ENCODE results near the gene KCNMA1. TPM values are rescaled to one million over a fixed set of nuclear protein-coding genes. Genes with fewer than 3 reads are reported as not detected.
A peak's percentile ranks its signal among the peaks of the same experiment; 100 is the strongest.

Gene KCNMA1
- total RNA-seq, 1 experiment from 2014 or later = 0.45 TPM

GRCh38 chr10:77563638-77564270 lies 73.9 kb downstream of the KCNMA1 start:
- Mint-ChIP-seq H3K36me3 (ENCODE audit: insufficient read depth, unreplicated experiment) (no peaks in the 10 kb centered on the region), H3K27me3 (ENCODE audit: unreplicated experiment) (peaks cover 54% of the 10 kb centered on the region), H3K9me3 (ENCODE audit: low read depth, unreplicated experiment) (no peaks in the 10 kb centered on the region), H3K4me1 (ENCODE audit: low read depth, unreplicated experiment) (peaks cover 20% of the 10 kb centered on the region), H3K4me3 (ENCODE audit: low read depth, unreplicated experiment) (no peak overlapping the region), H3K27ac (ENCODE audit: unreplicated experiment) (no peak overlapping the region)
- DNase-seq = peak; percentile 60
- intact Hi-C loops (cut with micrococcal nuclease; ENCODE audit: unreplicated experiment) = no loop called here
- no TSS peak for BruUV-seq (replicated peaks)
- TF ChIP-seq, protein P1, sequence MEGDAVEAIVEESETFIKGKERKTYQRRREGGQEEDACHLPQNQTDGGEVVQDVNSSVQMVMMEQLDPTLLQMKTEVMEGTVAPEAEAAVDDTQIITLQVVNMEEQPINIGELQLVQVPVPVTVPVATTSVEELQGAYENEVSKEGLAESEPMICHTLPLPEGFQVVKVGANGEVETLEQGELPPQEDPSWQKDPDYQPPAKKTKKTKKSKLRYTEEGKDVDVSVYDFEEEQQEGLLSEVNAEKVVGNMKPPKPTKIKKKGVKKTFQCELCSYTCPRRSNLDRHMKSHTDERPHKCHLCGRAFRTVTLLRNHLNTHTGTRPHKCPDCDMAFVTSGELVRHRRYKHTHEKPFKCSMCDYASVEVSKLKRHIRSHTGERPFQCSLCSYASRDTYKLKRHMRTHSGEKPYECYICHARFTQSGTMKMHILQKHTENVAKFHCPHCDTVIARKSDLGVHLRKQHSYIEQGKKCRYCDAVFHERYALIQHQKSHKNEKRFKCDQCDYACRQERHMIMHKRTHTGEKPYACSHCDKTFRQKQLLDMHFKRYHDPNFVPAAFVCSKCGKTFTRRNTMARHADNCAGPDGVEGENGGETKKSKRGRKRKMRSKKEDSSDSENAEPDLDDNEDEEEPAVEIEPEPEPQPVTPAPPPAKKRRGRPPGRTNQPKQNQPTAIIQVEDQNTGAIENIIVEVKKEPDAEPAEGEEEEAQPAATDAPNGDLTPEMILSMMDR (IDR thresholded peaks at IDR 0.05; ENCODE audit: unreplicated experiment) = no peak
- CTCF ChIA-PET = no interaction called here

GRCh38 chr10:77562742-77563141 lies 74.9 kb downstream of the KCNMA1 start:
- TF ChIP-seq, protein P1 (IDR thresholded peaks at IDR 0.05; ENCODE audit: unreplicated experiment) = no peak
- peaks cover 20% of the 10 kb centered on the region for H3K4me1 Mint-ChIP-seq (ENCODE audit: low read depth, unreplicated experiment)

DNA sequence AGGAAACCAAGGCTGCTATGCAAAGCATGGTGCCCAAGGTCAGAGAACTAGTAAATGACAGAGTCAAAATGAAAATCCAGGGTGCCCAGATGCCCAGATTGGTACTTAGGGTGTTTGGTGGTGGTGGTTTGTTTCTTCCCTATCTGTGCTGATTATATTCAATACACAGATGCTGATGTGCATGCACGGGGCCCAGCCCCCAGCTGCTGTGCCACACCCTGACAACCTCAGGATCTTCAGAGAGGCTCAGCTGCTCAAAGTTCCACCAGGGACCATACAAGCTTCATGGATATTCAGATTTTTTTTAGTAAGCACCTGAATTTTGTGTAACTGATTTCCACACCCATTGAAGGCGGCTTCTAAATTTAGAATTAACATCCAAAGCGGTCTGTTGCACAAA lies 75.6 kb downstream of the KCNMA1 start:
- CTCF ChIA-PET = interaction anchor here (0.5 kb wide), 1 partner anchor 376 kb away, joined by 4 read pairs; no protein-coding TSS in a partner anchor
- no peaks in the 10 kb centered on the region for H3K9me3 Mint-ChIP-seq (ENCODE audit: low read depth, unreplicated experiment)
- DNase-seq = no peak
- TF ChIP-seq, protein P1 (IDR thresholded peaks at IDR 0.05; ENCODE audit: unreplicated experiment) = no peak
- peaks cover 20% of the 10 kb centered on the region for H3K4me1 Mint-ChIP-seq (ENCODE audit: low read depth, unreplicated experiment)
- no peak overlapping the region for H3K4me3 Mint-ChIP-seq (ENCODE audit: low read depth, unreplicated experiment)
- H3K36me3 Mint-ChIP-seq (ENCODE audit: insufficient read depth, unreplicated experiment) = no peaks in the 10 kb centered on the region
- intact Hi-C loops (cut with micrococcal nuclease; ENCODE audit: unreplicated experiment) = no loop called here
- no peak overlapping the region for H3K27ac Mint-ChIP-seq (ENCODE audit: unreplicated experiment)
- no TSS peak for BruUV-seq (replicated peaks)
- peaks cover 55% of the 10 kb centered on the region for H3K27me3 Mint-ChIP-seq (ENCODE audit: unreplicated experiment)

More at GRCh38 chr10:77562742-77563141, 74.9 kb downstream of the KCNMA1 start:
- Mint-ChIP-seq H3K36me3 (ENCODE audit: insufficient read depth, unreplicated experiment) (no peaks in the 10 kb centered on the region), H3K9me3 (ENCODE audit: low read depth, unreplicated experiment) (no peaks in the 10 kb centered on the region), H3K27me3 (ENCODE audit: unreplicated experiment) (peaks cover 54% of the 10 kb centered on the region), H3K4me3 (ENCODE audit: low read depth, unreplicated experiment) (no peak overlapping the region), H3K27ac (ENCODE audit: unreplicated experiment) (no peak overlapping the region)
- BruUV-seq (replicated peaks) = no TSS peak
- DNase-seq = no peak
- CTCF ChIA-PET = no interaction called here
- intact Hi-C loops (cut with micrococcal nuclease; ENCODE audit: unreplicated experiment) = no loop called here

DNA sequence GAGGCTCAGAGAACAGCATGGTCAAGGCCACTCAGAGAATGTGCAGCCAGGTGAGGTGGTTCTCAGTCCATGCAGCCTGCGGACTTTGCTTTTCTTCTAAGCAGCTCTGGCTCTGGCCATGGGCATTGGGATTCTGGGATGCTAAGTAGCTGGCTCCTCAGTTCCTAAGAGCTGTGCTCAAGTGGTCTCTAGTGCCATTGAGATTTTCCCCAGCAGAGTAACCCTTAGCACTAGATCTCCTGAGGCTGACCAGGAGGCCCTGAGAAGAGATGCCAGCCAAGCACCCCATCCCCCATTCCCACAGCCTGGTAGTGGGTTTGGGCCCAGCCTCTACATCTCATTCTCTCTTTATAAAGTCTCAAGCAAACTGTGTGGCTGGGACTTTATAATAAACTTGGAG lies 77.1 kb downstream of the KCNMA1 start:
- Mint-ChIP-seq H3K9me3 (ENCODE audit: low read depth, unreplicated experiment) (no peaks in the 10 kb centered on the region), H3K4me3 (ENCODE audit: low read depth, unreplicated experiment) (no peak overlapping the region), H3K27ac (ENCODE audit: unreplicated experiment) (no peak overlapping the region), H3K4me1 (ENCODE audit: low read depth, unreplicated experiment) (peaks cover 20% of the 10 kb centered on the region), H3K36me3 (ENCODE audit: insufficient read depth, unreplicated experiment) (no peaks in the 10 kb centered on the region), H3K27me3 (ENCODE audit: unreplicated experiment) (peaks cover 49% of the 10 kb centered on the region)
- no peak for DNase-seq
- TF ChIP-seq, protein P1 (IDR thresholded peaks at IDR 0.05; ENCODE audit: unreplicated experiment) = no peak
- CTCF ChIA-PET = no interaction called here
- BruUV-seq (replicated peaks) = no TSS peak
- intact Hi-C loops (cut with micrococcal nuclease; ENCODE audit: unreplicated experiment) = no loop called here
